Measurements from ENCODE around the gene RNU1-4. TPM values are rescaled to one million over a fixed set of nuclear protein-coding genes. Genes with fewer than 3 reads are reported as not detected.
"Not testable (repeated sequence)": the region's sequence is repeated elsewhere in the genome, so short reads cannot be mapped to it uniquely, and the experiment has no call there.

RNU1-4 gene
- total and polyA plus RNA-seq, 2 experiments from 2014 or later, result not detected

DNA sequence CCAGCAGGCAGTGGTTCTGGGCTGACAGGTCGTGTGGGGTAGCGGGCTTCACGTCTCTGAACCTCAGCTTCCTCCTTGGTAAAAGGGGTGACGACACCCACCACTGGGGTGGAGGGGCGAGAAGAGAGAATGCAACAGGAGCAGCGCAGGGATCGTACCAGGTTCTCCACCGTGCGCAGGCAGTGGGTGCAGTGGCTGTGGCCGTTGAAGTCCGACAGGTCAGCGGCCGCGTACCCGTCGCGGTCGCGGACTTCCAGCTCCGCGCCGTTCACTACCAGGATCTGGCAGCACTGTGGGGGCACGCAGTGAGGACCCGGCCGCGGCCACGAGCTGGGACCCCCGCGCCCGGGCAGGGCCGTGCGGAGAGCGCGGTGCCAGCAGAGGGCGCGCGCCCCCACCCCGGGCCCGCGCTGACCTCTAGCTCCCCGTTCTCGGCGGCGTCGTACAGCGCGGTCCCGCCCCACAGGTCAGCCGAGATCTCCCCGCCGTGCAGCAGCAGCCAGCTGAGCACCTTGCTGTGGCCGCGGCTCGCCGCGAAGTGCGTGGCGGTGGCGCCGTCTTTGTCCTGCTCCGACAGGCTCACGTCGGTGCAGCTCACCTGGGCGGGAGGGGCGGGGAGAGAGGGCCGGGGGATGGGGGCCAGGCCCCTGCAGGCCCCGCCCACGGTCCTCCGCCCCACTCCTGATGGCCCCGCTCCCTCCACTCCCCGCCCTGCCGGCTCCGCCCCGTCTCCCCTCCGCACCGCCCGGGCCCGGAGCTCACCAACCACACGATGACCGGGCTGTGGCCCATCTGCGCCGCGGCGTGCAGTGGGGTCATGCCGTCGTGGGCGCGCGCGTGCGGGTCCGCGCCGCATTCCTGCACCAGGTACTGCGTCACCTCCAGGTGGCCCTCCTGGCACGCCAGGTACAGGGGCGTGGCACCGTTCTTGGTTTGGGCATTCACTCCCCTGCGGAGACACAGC is 32.9 kb upstream of the RNU1-4 start:
- H3K36me3 ChIP-seq (ENCODE audit: insufficient read depth); H3F3A ChIP-seq (replicated peaks; ENCODE audit: low read depth); H3K9me3 Mint-ChIP-seq; H3K79me2 ChIP-seq (replicated peaks; ENCODE audit: insufficient read depth); H3K36me3 Mint-ChIP-seq (ENCODE audit: low read depth); H3K4me1 Mint-ChIP-seq; H2AFZ ChIP-seq; H3K27ac Mint-ChIP-seq; H3K27me3 ChIP-seq (ENCODE audit: insufficient read depth); H3K4me1 ChIP-seq (ENCODE audit: insufficient read depth); H4K20me1 ChIP-seq (replicated peaks; ENCODE audit: insufficient read depth); H3K9me2 ChIP-seq (ENCODE audit: insufficient read depth); H3K27me3 Mint-ChIP-seq (ENCODE audit: insufficient read depth, low read depth, poor library complexity); H3K27ac ChIP-seq (ENCODE audit: low read depth): not testable (repeated sequence)
- peak; percentile 72 for ATAC-seq
- H3K4me3 ChIP-seq, result peak overlapping the region; percentile 50; the same call in 1 of the 2 replicates
- H3K4me2 ChIP-seq, result peak overlapping the region; percentile 60; the same call in 1 of the 2 replicates
- peak; percentile 39 for DNase-seq (ENCODE audit: low spot score)
- H3K4me3 Mint-ChIP-seq, result peak overlapping the region; percentile 57; the same call in 2 of the 3 replicates

DNA sequence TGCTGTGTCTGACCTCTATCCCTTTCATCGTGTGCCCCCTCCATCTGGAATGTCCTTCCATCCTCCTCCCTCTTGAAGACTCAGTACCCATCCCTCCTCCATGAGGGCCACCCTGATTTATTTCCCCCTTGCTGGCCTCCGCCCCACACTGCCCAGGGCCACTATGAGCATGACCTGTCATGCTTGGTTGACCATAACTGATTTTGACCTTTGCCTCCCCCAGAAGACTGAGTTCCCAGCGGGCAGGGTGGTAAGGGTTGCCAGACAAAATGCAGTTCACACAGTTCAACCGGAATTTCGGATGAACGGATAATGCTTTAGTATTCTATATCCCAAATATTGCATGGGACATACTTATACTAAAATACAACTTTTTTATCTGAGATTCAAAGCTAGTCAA is 31.6 kb upstream of the RNU1-4 start:
- ATAC-seq; H3F3A ChIP-seq (replicated peaks; ENCODE audit: low read depth); H3K4me1 Mint-ChIP-seq; H3K4me1 ChIP-seq (ENCODE audit: insufficient read depth); DNase-seq (ENCODE audit: low spot score); H4K20me1 ChIP-seq (replicated peaks; ENCODE audit: insufficient read depth); H3K4me2 ChIP-seq; H3K27ac ChIP-seq (ENCODE audit: low read depth); H3K9me3 Mint-ChIP-seq; H3K36me3 ChIP-seq (ENCODE audit: insufficient read depth); H3K27ac Mint-ChIP-seq; H3K4me3 Mint-ChIP-seq; H2AFZ ChIP-seq; H3K27me3 ChIP-seq (ENCODE audit: insufficient read depth); H3K4me3 ChIP-seq; H3K9me2 ChIP-seq (ENCODE audit: insufficient read depth); H3K79me2 ChIP-seq (replicated peaks; ENCODE audit: insufficient read depth); H3K27me3 Mint-ChIP-seq (ENCODE audit: insufficient read depth, low read depth, poor library complexity); H3K36me3 Mint-ChIP-seq (ENCODE audit: low read depth): not testable (repeated sequence)

DNA sequence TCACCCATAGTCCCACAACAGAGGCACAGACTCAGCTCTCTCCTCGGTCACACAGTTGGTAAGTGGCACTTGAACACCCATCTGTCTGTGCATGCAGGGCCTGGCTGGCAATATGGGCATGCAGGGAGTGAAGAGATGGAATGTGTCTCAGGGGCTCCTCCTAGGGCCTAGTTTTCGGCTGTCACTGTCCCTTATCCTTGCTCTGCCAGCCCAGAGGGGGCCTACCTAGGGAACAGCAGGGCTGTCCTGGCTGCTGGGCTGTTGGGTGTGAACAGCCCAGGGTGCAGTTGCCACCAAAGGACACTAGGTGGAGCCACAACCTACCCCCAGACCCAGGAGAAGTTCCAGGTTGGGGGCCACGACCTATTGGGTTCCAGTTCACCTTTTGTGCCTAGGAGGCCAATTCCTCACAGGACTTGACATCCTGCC is 30.6 kb upstream of the RNU1-4 start:
- not testable (repeated sequence) for H3K9me3 Mint-ChIP-seq; H3F3A ChIP-seq (replicated peaks; ENCODE audit: low read depth); H3K27me3 Mint-ChIP-seq (ENCODE audit: insufficient read depth, low read depth, poor library complexity); H3K27me3 ChIP-seq (ENCODE audit: insufficient read depth); H3K4me1 Mint-ChIP-seq; H3K27ac Mint-ChIP-seq; H3K4me3 ChIP-seq; H3K36me3 ChIP-seq (ENCODE audit: insufficient read depth); H3K4me2 ChIP-seq; H4K20me1 ChIP-seq (replicated peaks; ENCODE audit: insufficient read depth); H3K27ac ChIP-seq (ENCODE audit: low read depth); H3K79me2 ChIP-seq (replicated peaks; ENCODE audit: insufficient read depth); DNase-seq (ENCODE audit: low spot score); H3K4me1 ChIP-seq (ENCODE audit: insufficient read depth); H3K36me3 Mint-ChIP-seq (ENCODE audit: low read depth); H2AFZ ChIP-seq; H3K9me2 ChIP-seq (ENCODE audit: insufficient read depth)
- TF ChIP-seq, protein P1, sequence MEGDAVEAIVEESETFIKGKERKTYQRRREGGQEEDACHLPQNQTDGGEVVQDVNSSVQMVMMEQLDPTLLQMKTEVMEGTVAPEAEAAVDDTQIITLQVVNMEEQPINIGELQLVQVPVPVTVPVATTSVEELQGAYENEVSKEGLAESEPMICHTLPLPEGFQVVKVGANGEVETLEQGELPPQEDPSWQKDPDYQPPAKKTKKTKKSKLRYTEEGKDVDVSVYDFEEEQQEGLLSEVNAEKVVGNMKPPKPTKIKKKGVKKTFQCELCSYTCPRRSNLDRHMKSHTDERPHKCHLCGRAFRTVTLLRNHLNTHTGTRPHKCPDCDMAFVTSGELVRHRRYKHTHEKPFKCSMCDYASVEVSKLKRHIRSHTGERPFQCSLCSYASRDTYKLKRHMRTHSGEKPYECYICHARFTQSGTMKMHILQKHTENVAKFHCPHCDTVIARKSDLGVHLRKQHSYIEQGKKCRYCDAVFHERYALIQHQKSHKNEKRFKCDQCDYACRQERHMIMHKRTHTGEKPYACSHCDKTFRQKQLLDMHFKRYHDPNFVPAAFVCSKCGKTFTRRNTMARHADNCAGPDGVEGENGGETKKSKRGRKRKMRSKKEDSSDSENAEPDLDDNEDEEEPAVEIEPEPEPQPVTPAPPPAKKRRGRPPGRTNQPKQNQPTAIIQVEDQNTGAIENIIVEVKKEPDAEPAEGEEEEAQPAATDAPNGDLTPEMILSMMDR (conservative IDR thresholded peaks at IDR 0.05; ENCODE audit: low read depth in 2 of 2), result peak; percentile 63 to 68
- ATAC-seq, result peak; percentile 69
- peak overlapping the region; percentile 34; the same call in 1 of the 3 replicates for H3K4me3 Mint-ChIP-seq

DNA sequence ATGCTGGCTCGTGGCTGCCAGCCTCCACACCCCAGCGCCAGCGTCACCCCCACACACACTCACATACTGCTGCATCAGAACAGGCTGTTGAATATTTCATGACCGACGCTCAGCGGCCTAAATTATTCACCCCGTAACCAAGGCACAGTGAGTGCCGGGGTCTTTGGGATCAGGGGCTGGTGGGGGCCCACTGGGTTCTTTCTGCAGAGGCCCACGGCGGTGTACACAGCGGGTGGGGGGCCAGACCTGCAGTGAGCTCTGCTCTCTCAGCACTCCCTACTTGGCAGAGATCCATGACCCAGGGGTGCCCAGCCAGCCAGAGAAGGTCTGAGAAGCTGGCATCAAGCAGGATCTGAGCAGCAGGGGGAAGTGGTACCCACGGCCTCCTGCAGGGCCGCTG is 29.7 kb upstream of the RNU1-4 start:
- H3K79me2 ChIP-seq (replicated peaks; ENCODE audit: insufficient read depth); H3K9me2 ChIP-seq (ENCODE audit: insufficient read depth); H3F3A ChIP-seq (replicated peaks; ENCODE audit: low read depth); H3K27ac ChIP-seq (ENCODE audit: low read depth); H3K4me1 Mint-ChIP-seq; H3K27me3 ChIP-seq (ENCODE audit: insufficient read depth); H3K4me3 ChIP-seq; H3K36me3 ChIP-seq (ENCODE audit: insufficient read depth); H3K4me2 ChIP-seq; H3K27me3 Mint-ChIP-seq (ENCODE audit: insufficient read depth, low read depth, poor library complexity); H3K4me1 ChIP-seq (ENCODE audit: insufficient read depth); H3K4me3 Mint-ChIP-seq; DNase-seq (ENCODE audit: low spot score); H3K27ac Mint-ChIP-seq; H3K9me3 Mint-ChIP-seq; H3K36me3 Mint-ChIP-seq (ENCODE audit: low read depth); ATAC-seq; H4K20me1 ChIP-seq (replicated peaks; ENCODE audit: insufficient read depth); H2AFZ ChIP-seq: not testable (repeated sequence)
